HepG2 (cell line): ENCODE results near the gene VPS29.

ENCODE experiments used
- CTCF ChIP-seq: sonication (generic); formaldehyde crosslinking; IDR thresholded peaks from 2 replicates; pipeline ENCODE4 v1.5.0; 2020; ENCODE audit warnings: mild to moderate bottlenecking, missing genetic modification reagents, moderate library complexity
- EZH2 ChIP-seq: conservative IDR thresholded peaks from 2 replicates; pipeline ENCODE4 v1.6.1; 2012; ENCODE audit warnings: mild to moderate bottlenecking, low read depth, low read length, moderate library complexity
- FOSL1 ChIP-seq: sonication (generic); formaldehyde crosslinking; IDR thresholded peaks from 2 replicates; pipeline ENCODE4 v1.9.0; 2021; ENCODE audit warnings: missing genetic modification reagents, borderline replicate concordance
- JUNB ChIP-seq: sonication (generic); formaldehyde crosslinking; IDR thresholded peaks from 2 replicates; pipeline ENCODE4 v1.8.0; 2022; ENCODE audit warnings: missing genetic modification reagents, mild to moderate bottlenecking, borderline replicate concordance
- MYC ChIP-seq: sonication (generic); formaldehyde crosslinking; IDR thresholded peaks from 2 replicates; pipeline ENCODE4 v1.9.0; 2021; ENCODE audit warnings: missing genetic modification reagents, borderline replicate concordance
- PLSCR1 ChIP-seq: sonication (generic); formaldehyde crosslinking; IDR thresholded peaks from 2 replicates; pipeline ENCODE4 v1.5.0; 2020; ENCODE audit warnings: missing genetic modification reagents, mild to moderate bottlenecking, borderline replicate concordance
- POLR2AphosphoS5 ChIP-seq: IDR thresholded peaks from 2 replicates; pipeline ENCODE4 v1.6.1; 2012; ENCODE audit warnings: low read depth, low read length

- TF ChIP-seq PLSCR1 (CRISPR knock-in tag), result no peak
- TF ChIP-seq MYC, result no peak
- TF ChIP-seq FOSL1, result no peak
- TF ChIP-seq CTCF (CRISPR knock-in tag), result no peak
- no peak for TF ChIP-seq EZH2
- TF ChIP-seq JUNB (CRISPR knock-in tag), result no peak
- TF ChIP-seq POLR2AphosphoS5, result no peak
Observed at GRCh38 chr12:110465024-110465423, 36.9 kb downstream of the VPS29 start.
